CD4-positive, CD25-positive, alpha-beta regulatory T cell (primary cell): Measurements from ENCODE around the gene KCND3. TPM values are rescaled to one million over a fixed set of nuclear protein-coding genes. Genes with fewer than 3 reads are reported as not detected.
A peak's percentile ranks its signal among the peaks of the same experiment; 100 is the strongest.

Experiments used
- ATAC-seq, 2 donors: fragments of 150-1000 bp; cut with Tn5 transposase; one replicate each; pipeline ENCODE4 v1.10.0; 2021; ENCODE audit warnings: low read depth in 2 of 2, moderate number of reproducible peaks in 2 of 2, moderate library complexity in 1 of 2
- DNase-seq, 3 donors: peaks; one replicate each; pipeline versions ENCODE4 v3.0.0 to v3.0.0-alpha.2; 2012 to 2022; ENCODE audit warnings: mixed read lengths in 1 of 3
- H3K27ac ChIP-seq: one replicate; pipeline ENCODE4 v1.7.0; 2013; ENCODE audit warnings: mild to moderate bottlenecking, low read length; ENCODE audit not compliant: insufficient read depth, poor library complexity, severe bottlenecking
- H3K27me3 ChIP-seq: one replicate; pipeline ENCODE4 v1.7.0; 2013; ENCODE audit warnings: low read length; ENCODE audit not compliant: control insufficient read depth, insufficient read depth
- H3K36me3 ChIP-seq: one replicate; pipeline ENCODE4 v1.7.0; 2013; ENCODE audit warnings: mild to moderate bottlenecking, low read length, moderate library complexity; ENCODE audit not compliant: control insufficient read depth, insufficient read depth
- H3K4me1 ChIP-seq: 2 replicates; pipeline ENCODE4 v1.7.0; 2013; ENCODE audit warnings: mild to moderate bottlenecking, low read length; ENCODE audit not compliant: insufficient read depth, control insufficient read depth, poor library complexity, severe bottlenecking
- H3K4me3 ChIP-seq: one replicate; pipeline ENCODE4 v1.7.0; 2013; ENCODE audit warnings: low read depth, mild to moderate bottlenecking, low read length, moderate library complexity
- H3K9me3 ChIP-seq, 2 experiments: 1 replicate in 1 of 2; 2 replicates in 1 of 2; pipeline ENCODE4 v1.7.0; 2013; ENCODE audit warnings: low read length in 2 of 2, mild to moderate bottlenecking in 1 of 2, moderate library complexity in 1 of 2; ENCODE audit not compliant: control insufficient read depth in 2 of 2
- H3K27ac Mint-ChIP-seq, 3 donors: one replicate each; pipeline ENCODE4 v1.8.0; 2020 to 2022; ENCODE audit warnings: mild to moderate bottlenecking in 3 of 3, mixed read lengths in 3 of 3, moderate library complexity in 2 of 3
- H3K27me3 Mint-ChIP-seq: one replicate; pipeline ENCODE4 v1.8.0; 2022; ENCODE audit warnings: mild to moderate bottlenecking, mixed read lengths
- H3K36me3 Mint-ChIP-seq: one replicate; pipeline ENCODE4 v1.8.0; 2020; ENCODE audit warnings: mixed read lengths
- H3K4me1 Mint-ChIP-seq, 4 donors: one replicate each; pipeline ENCODE4 v1.8.0; 2020 to 2022; ENCODE audit warnings: mixed read lengths in 4 of 4, mild to moderate bottlenecking in 1 of 4
- H3K4me3 Mint-ChIP-seq, 4 donors: one replicate each; pipeline ENCODE4 v1.8.0; 2020 to 2022; ENCODE audit warnings: mild to moderate bottlenecking in 4 of 4, mixed read lengths in 4 of 4, moderate library complexity in 3 of 4
- H3K9me3 Mint-ChIP-seq, 7 donors: one replicate each; pipeline ENCODE4 v1.8.0; 2020 to 2022; ENCODE audit warnings: mixed read lengths in 7 of 7, mild to moderate bottlenecking in 3 of 7, moderate library complexity in 2 of 7
- polyA plus RNA-seq, 4 donors: library from polyadenylated mRNA; unstranded; fragments of 300-500 nt; fragmentation: Illumina TruSeq; gene quantifications; one replicate each; pipeline ENCODE4 v1.2.3, GENCODE V29; 2021
- total RNA-seq: library from RNA; stranded (reverse); gene quantifications from one replicate; pipeline ENCODE4 v1.2.3, GENCODE V29; 2022

KCND3 gene
- total and polyA plus RNA-seq, 5 donors from 2014 or later: 0.02 to 0.10 (median 0.07) TPM; not detected in 2

- ATAC-seq: no peak
- H3K36me3 Mint-ChIP-seq: no peaks in the 10 kb centered on the region
Observed at GRCh38 chr1:111875640-111876039, 113.8 kb downstream of the KCND3 start.

GRCh38 chr1:111873460-111874030 lies 115.9 kb downstream of the KCND3 start:
- no peaks in the 10 kb centered on the region for H3K9me3 Mint-ChIP-seq
- no peak overlapping the region for H3K4me3 Mint-ChIP-seq

More at GRCh38 chr1:111875640-111876039, 113.8 kb downstream of the KCND3 start:
- no peak overlapping the region for H3K27ac ChIP-seq
- no peaks in the 10 kb centered on the region for H3K36me3 ChIP-seq
- Mint-ChIP-seq H3K27ac (no peak overlapping the region), H3K4me3 (no peak overlapping the region), H3K27me3 (peaks cover 9% of the 10 kb centered on the region), H3K9me3 (peaks cover 0 to 1% (median 0%) of the 10 kb centered on the region in 7 donors), H3K4me1 (no peaks in the 10 kb centered on the region)
- H3K27me3 ChIP-seq: peaks cover 11% of the 10 kb centered on the region
- no peaks in the 10 kb centered on the region for H3K4me1 ChIP-seq
- no peaks in the 10 kb centered on the region for H3K9me3 ChIP-seq
- no peak for DNase-seq
- H3K4me3 ChIP-seq: no peak overlapping the region

GRCh38 chr1:111870181-111870580 lies 119.3 kb downstream of the KCND3 start:
- Mint-ChIP-seq H3K4me1 (peaks cover 0 to under 1% (median 0%) of the 10 kb centered on the region in 4 donors), H3K27ac (no peak overlapping the region), H3K4me3 (no peak overlapping the region), H3K36me3 (no peaks in the 10 kb centered on the region), H3K27me3 (peaks cover 5% of the 10 kb centered on the region), H3K9me3 (no peaks in the 10 kb centered on the region)
- Histone ChIP-seq H3K4me1 (no peaks in the 10 kb centered on the region), H3K4me3 (no peak overlapping the region), H3K27me3 (peaks cover 15% of the 10 kb centered on the region), H3K9me3 (no peaks in the 10 kb centered on the region), H3K27ac (no peak overlapping the region), H3K36me3 (no peaks in the 10 kb centered on the region)
- ATAC-seq: no peak
- no peak for DNase-seq

More at GRCh38 chr1:111873460-111874030, 115.9 kb downstream of the KCND3 start:
- H3K27me3 ChIP-seq: peaks cover 11% of the 10 kb centered on the region
- no peaks in the 10 kb centered on the region for H3K4me1 Mint-ChIP-seq
- DNase-seq (no peak), ATAC-seq (no peak)
- H3K27ac ChIP-seq: no peak overlapping the region
- H3K27me3 Mint-ChIP-seq: no peaks in the 10 kb centered on the region
- no peaks in the 10 kb centered on the region for H3K9me3 ChIP-seq
- H3K4me3 ChIP-seq: no peak overlapping the region
- H3K4me1 ChIP-seq: no peaks in the 10 kb centered on the region
- H3K36me3 ChIP-seq: no peaks in the 10 kb centered on the region
- H3K36me3 Mint-ChIP-seq: no peaks in the 10 kb centered on the region
- H3K27ac Mint-ChIP-seq: no peak overlapping the region

- peaks cover 0 to 11% (median 7%) of the 10 kb centered on the region in 4 donors for H3K4me1 Mint-ChIP-seq
Observed at GRCh38 chr1:111867868-111868440, 121.5 kb downstream of the KCND3 start.

GRCh38 chr1:111864862-111865261 lies 124.6 kb downstream of the KCND3 start:
- H3K9me3 ChIP-seq: no peaks in the 10 kb centered on the region
- DNase-seq (peak in 1 of 3 donors; percentile 26), ATAC-seq (no peak)
- peaks cover 6% of the 10 kb centered on the region for H3K27me3 ChIP-seq
- H3K36me3 ChIP-seq: no peaks in the 10 kb centered on the region
- no peak overlapping the region for H3K27ac ChIP-seq
- no peaks in the 10 kb centered on the region for H3K4me1 ChIP-seq
- peaks cover 24% of the 10 kb centered on the region for H3K27me3 Mint-ChIP-seq
- no peak overlapping the region for H3K27ac Mint-ChIP-seq
- no peak overlapping the region for H3K4me3 ChIP-seq
- no peak overlapping the region for H3K4me3 Mint-ChIP-seq
- H3K4me1 Mint-ChIP-seq: peaks cover 0 to 11% (median 7%) of the 10 kb centered on the region in 4 donors
- H3K36me3 Mint-ChIP-seq: no peaks in the 10 kb centered on the region
- H3K9me3 Mint-ChIP-seq: peaks cover 0 to 2% (median 0%) of the 10 kb centered on the region in 7 donors

More at GRCh38 chr1:111867868-111868440, 121.5 kb downstream of the KCND3 start:
- H3K36me3 Mint-ChIP-seq: no peaks in the 10 kb centered on the region
- H3K9me3 Mint-ChIP-seq: peaks cover 0 to 2% (median 0%) of the 10 kb centered on the region in 7 donors
- no peak overlapping the region for H3K4me3 Mint-ChIP-seq
- peaks cover 20% of the 10 kb centered on the region for H3K27me3 Mint-ChIP-seq
- Histone ChIP-seq H3K36me3 (no peaks in the 10 kb centered on the region), H3K27ac (no peak overlapping the region), H3K4me3 (no peak overlapping the region), H3K4me1 (no peaks in the 10 kb centered on the region), H3K27me3 (peaks cover 10% of the 10 kb centered on the region), H3K9me3 (no peaks in the 10 kb centered on the region)
- no peak for DNase-seq
- ATAC-seq: no peak
- no peak overlapping the region for H3K27ac Mint-ChIP-seq

- Mint-ChIP-seq H3K9me3 (peaks cover 0 to 2% (median 0%) of the 10 kb centered on the region in 7 donors), H3K27me3 (peaks cover 24% of the 10 kb centered on the region)
- no peaks in the 10 kb centered on the region for H3K4me1 ChIP-seq
Observed at GRCh38 chr1:111863401-111863800, 126.1 kb downstream of the KCND3 start.

GRCh38 chr1:111862599-111862998 lies 126.9 kb downstream of the KCND3 start:
- H3K4me1 ChIP-seq: no peaks in the 10 kb centered on the region
- no peak for ATAC-seq
- Mint-ChIP-seq H3K27ac (no peak overlapping the region), H3K4me3 (no peak overlapping the region), H3K36me3 (no peaks in the 10 kb centered on the region), H3K27me3 (peaks cover 20% of the 10 kb centered on the region), H3K9me3 (peaks cover 0 to 2% (median 0%) of the 10 kb centered on the region in 7 donors), H3K4me1 (peaks cover 0 to 11% (median 7%) of the 10 kb centered on the region in 4 donors)
- H3K27ac ChIP-seq: no peak overlapping the region
- no peak for DNase-seq
- no peaks in the 10 kb centered on the region for H3K9me3 ChIP-seq
- H3K36me3 ChIP-seq: no peaks in the 10 kb centered on the region
- peaks cover 2% of the 10 kb centered on the region for H3K27me3 ChIP-seq
- H3K4me3 ChIP-seq: no peak overlapping the region

More at GRCh38 chr1:111863401-111863800, 126.1 kb downstream of the KCND3 start:
- no peaks in the 10 kb centered on the region for H3K36me3 Mint-ChIP-seq
- Histone ChIP-seq H3K4me3 (no peak overlapping the region), H3K27ac (no peak overlapping the region), H3K9me3 (no peaks in the 10 kb centered on the region), H3K36me3 (no peaks in the 10 kb centered on the region), H3K27me3 (peaks cover 6% of the 10 kb centered on the region)
- no peak overlapping the region for H3K4me3 Mint-ChIP-seq
- no peak overlapping the region for H3K27ac Mint-ChIP-seq
- ATAC-seq: no peak
- H3K4me1 Mint-ChIP-seq: peaks cover 0 to 11% (median 7%) of the 10 kb centered on the region in 4 donors
- no peak for DNase-seq

- H3K27ac ChIP-seq: no peak overlapping the region
- no peak overlapping the region for H3K4me3 Mint-ChIP-seq
- H3K4me1 Mint-ChIP-seq: peaks cover 0 to 11% (median 7%) of the 10 kb centered on the region in 4 donors
- H3K27ac Mint-ChIP-seq: no peak overlapping the region
- H3K4me1 ChIP-seq: no peaks in the 10 kb centered on the region
- peaks cover 2% of the 10 kb centered on the region for H3K27me3 ChIP-seq
- H3K36me3 ChIP-seq: no peaks in the 10 kb centered on the region
- DNase-seq (no peak), ATAC-seq (no peak)
- H3K9me3 Mint-ChIP-seq: peaks cover 0 to 2% (median 0%) of the 10 kb centered on the region in 7 donors
- no peaks in the 10 kb centered on the region for H3K9me3 ChIP-seq
- no peak overlapping the region for H3K4me3 ChIP-seq
- peaks cover 20% of the 10 kb centered on the region for H3K27me3 Mint-ChIP-seq
- no peaks in the 10 kb centered on the region for H3K36me3 Mint-ChIP-seq
Observed at GRCh38 chr1:111861523-111861922, 127.9 kb downstream of the KCND3 start.
